SK-N-SH treated with all-trans-retinoic acid at 6 μM for 48 hours (cell line): ENCODE data around the gene BPHL.
"Not testable (repeated sequence)": the region's sequence is repeated elsewhere in the genome, so short reads cannot be mapped to it uniquely, and the experiment has no call there.

Experiments
- ARNTL ChIP-seq: fragments of 450-650 bp; formaldehyde crosslinking; IDR thresholded peaks from 2 replicates; pipeline ENCODE4 v1.5.0; 2020; ENCODE audit warnings: low read depth, mild to moderate bottlenecking, moderate library complexity, borderline replicate concordance
- BACH2 ChIP-seq: fragments of 250-450 bp; sonication (Bioruptor Pico); IDR thresholded peaks from 2 replicates; pipeline ENCODE4 v1.9.0; 2021; ENCODE audit warnings: mild to moderate bottlenecking, borderline replicate concordance
- CREB5 ChIP-seq: fragments of 250-450 bp; sonication (Bioruptor Pico); IDR thresholded peaks from 2 replicates; pipeline ENCODE4 v1.5.1; 2020; ENCODE audit warnings: low read depth, mild to moderate bottlenecking, moderate library complexity
- RARB ChIP-seq: fragments of 250-450 bp; sonication (Bioruptor Pico); IDR thresholded peaks from 2 replicates; pipeline ENCODE4 v1.8.0; 2021; ENCODE audit warnings: mild to moderate bottlenecking, moderate library complexity
- ZC3H10 ChIP-seq: fragments of 250-450 bp; sonication (Bioruptor Pico); IDR thresholded peaks from 2 replicates; pipeline ENCODE4 v1.5.1; 2021; ENCODE audit warnings: mild to moderate bottlenecking, moderate library complexity
- ZNF70 ChIP-seq: fragments of 450-650 bp; formaldehyde crosslinking; IDR thresholded peaks from 2 replicates; pipeline ENCODE4 v1.5.0; 2020; ENCODE audit warnings: mild to moderate bottlenecking, moderate library complexity

- not testable (repeated sequence) for TF ChIP-seq ARNTL, CREB5, ZC3H10, RARB, BACH2, ZNF70 (CRISPR knock-in tag)
Measured at GRCh38 chr6:3155416-3155815, 36.9 kb downstream of the BPHL start.
